ENCODE results near the gene DIP2C.
A peak's percentile ranks its signal among the peaks of the same experiment; 100 is the strongest.
"Not testable (repeated sequence)": the region's sequence is repeated elsewhere in the genome, so short reads cannot be mapped to it uniquely, and the experiment has no call there.

The DIP2C gene

GRCh38 chr10:697097-697875 is 7.8 kb upstream of the DIP2C start:
- DNase-seq = no peak

GRCh38 chr10:695396-695795 is 5.9 kb upstream of the DIP2C start:
- DNase-seq = no peak

- no peak for DNase-seq
Observed at GRCh38 chr10:693506-693905, 4.0 kb upstream of the DIP2C start.

GRCh38 chr10:692682-693351 is 3.3 kb upstream of the DIP2C start:
- no peak for DNase-seq

GRCh38 chr10:691216-691615 is 1.7 kb upstream of the DIP2C start:
- DNase-seq = no peak

GRCh38 chr10:690372-691161 is 1.1 kb upstream of the DIP2C start:
- DNase-seq = no peak

GRCh38 chr10:689121-689451 is 382 bp downstream of the DIP2C start:
- no peak for DNase-seq

- DNase-seq = no peak
Observed at GRCh38 chr10:688312-689120, 952 bp downstream of the DIP2C start.

- no peak for DNase-seq
Observed at GRCh38 chr10:687583-688311, 1.7 kb downstream of the DIP2C start.

GRCh38 chr10:686155-686931 is 3.1 kb downstream of the DIP2C start:
- DNase-seq = no peak

GRCh38 chr10:685613-686012 is 3.9 kb downstream of the DIP2C start:
- no peak for DNase-seq

GRCh38 chr10:683448-684071 is 5.9 kb downstream of the DIP2C start:
- no peak for DNase-seq

GRCh38 chr10:682931-683447 is 6.5 kb downstream of the DIP2C start:
- DNase-seq = no peak

- no peak for DNase-seq
Observed at GRCh38 chr10:681670-682318, 7.7 kb downstream of the DIP2C start.

GRCh38 chr10:680745-681144 is 8.7 kb downstream of the DIP2C start:
- DNase-seq = no peak

GRCh38 chr10:680146-680545 is 9.3 kb downstream of the DIP2C start:
- peak; percentile 41 for DNase-seq

GRCh38 chr10:679556-679955 is 9.9 kb downstream of the DIP2C start:
- no peak for DNase-seq

- not testable (repeated sequence) for DNase-seq
Observed at GRCh38 chr10:678662-679005, 10.8 kb downstream of the DIP2C start.

- no peak for DNase-seq
Observed at GRCh38 chr10:677750-678661, 11.5 kb downstream of the DIP2C start.

Measured in DMS79 treated with DMSO at 0.1 percent for 48 hours (cell line).